ENCODE measurements around the gene MAN2C1.

MAN2C1 gene

DNA sequence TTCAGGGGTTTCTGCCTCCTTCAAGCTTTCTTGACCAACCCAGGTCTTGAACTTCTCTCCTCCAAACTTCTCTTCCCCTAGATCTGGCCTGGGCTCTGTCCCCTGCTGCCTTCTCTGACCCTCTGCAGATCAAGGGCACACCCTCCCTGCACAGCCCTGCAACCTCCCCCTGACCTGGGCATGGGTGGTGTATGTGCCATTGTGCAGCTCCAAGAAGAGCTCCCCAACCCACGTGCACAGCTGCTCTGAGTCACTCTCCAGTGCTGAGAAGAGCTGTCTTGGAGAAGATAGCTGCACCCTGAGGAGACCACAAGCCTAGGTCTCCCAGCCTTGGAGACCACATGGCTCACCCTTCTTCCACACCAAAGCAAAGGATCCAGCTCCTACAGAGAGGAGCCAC lies 8.0 kb downstream of the MAN2C1 start:
- no peaks in the 10 kb centered on the region for H3K27me3 ChIP-seq (replicated peaks; ENCODE audit: control insufficient read depth, insufficient read depth, low read length)
- DNase-seq (ENCODE audit: low read depth), result no peak
- H3K4me3 ChIP-seq (ENCODE audit: low read length), result no peak overlapping the region
- H3K9ac ChIP-seq (ENCODE audit: low read length), result no peak overlapping the region
- peaks cover 80% of the 10 kb centered on the region for H3K36me3 ChIP-seq (ENCODE audit: control insufficient read depth, insufficient read depth, low read length, severe bottlenecking)
- H3K4me1 ChIP-seq (ENCODE audit: control insufficient read depth, insufficient read depth, low read length), result no peaks in the 10 kb centered on the region
- H3K9me3 ChIP-seq (ENCODE audit: control insufficient read depth, low read length), result no peaks in the 10 kb centered on the region

DNA sequence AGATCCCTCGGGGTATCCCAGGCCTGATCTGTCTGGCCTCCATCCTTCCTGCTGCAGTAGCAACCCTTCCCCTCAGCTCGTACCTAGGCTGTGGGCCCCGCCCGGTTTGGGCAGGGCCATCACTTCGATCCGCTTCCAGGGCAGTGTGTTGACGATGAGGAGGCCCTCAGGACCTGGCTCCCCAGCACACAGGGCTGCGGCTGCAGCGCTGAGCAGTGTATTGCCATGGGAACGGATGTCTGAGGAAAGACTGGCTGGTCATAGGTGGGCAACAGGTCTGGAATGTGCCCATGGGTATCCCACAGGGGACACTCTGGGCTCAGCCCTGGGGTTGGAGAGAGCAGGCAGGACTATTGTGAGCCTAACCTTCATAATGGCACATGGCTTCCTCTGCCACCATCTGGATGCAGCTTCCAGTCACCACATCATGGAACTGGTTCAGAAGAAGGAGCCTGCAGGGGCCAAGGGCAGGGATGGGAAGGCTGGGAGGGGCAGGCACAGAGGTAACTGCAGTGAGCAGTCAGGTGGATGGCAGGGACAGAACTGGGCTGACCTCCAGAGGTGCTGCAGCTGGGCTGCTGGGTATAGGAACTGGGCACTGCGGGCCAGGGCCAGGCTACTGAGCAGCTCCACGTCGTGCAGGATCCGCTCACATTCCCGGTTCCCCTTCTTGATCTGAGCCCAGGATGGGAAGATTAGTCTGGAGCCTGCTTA lies 8.7 kb downstream of the MAN2C1 start:
- H3K36me3 ChIP-seq (ENCODE audit: control insufficient read depth, insufficient read depth, low read length, severe bottlenecking), result peaks cover 80% of the 10 kb centered on the region
- no peak overlapping the region for H3K9ac ChIP-seq (ENCODE audit: low read length)
- DNase-seq (ENCODE audit: low read depth), result no peak
- H3K4me1 ChIP-seq (ENCODE audit: control insufficient read depth, insufficient read depth, low read length), result no peaks in the 10 kb centered on the region
- H3K9me3 ChIP-seq (ENCODE audit: control insufficient read depth, low read length), result no peaks in the 10 kb centered on the region
- no peak overlapping the region for H3K4me3 ChIP-seq (ENCODE audit: low read length)
- H3K27me3 ChIP-seq (replicated peaks; ENCODE audit: control insufficient read depth, insufficient read depth, low read length), result no peaks in the 10 kb centered on the region

- Histone ChIP-seq H3K9ac (ENCODE audit: low read length) (no peak overlapping the region), H3K36me3 (ENCODE audit: control insufficient read depth, insufficient read depth, low read length, severe bottlenecking) (peaks cover 74% of the 10 kb centered on the region), H3K9me3 (ENCODE audit: control insufficient read depth, low read length) (no peaks in the 10 kb centered on the region), H3K27me3 (replicated peaks; ENCODE audit: control insufficient read depth, insufficient read depth, low read length) (no peaks in the 10 kb centered on the region), H3K4me3 (ENCODE audit: low read length) (no peak overlapping the region), H3K4me1 (ENCODE audit: control insufficient read depth, insufficient read depth, low read length) (no peaks in the 10 kb centered on the region)
- DNase-seq (ENCODE audit: low read depth), result no peak
These were observed 9.5 kb downstream of the MAN2C1 start for GRCh38 chr15:75358771-75359536.

- no peak for DNase-seq (ENCODE audit: low read depth)
- peaks cover 68% of the 10 kb centered on the region for H3K36me3 ChIP-seq (ENCODE audit: control insufficient read depth, insufficient read depth, low read length, severe bottlenecking)
These were observed 10.3 kb downstream of the MAN2C1 start for GRCh38 chr15:75357976-75358673.

GRCh38 chr15:75356517-75356916 lies 11.9 kb downstream of the MAN2C1 start:
- H3K4me3 ChIP-seq (ENCODE audit: low read length), result no peak overlapping the region
- no peaks in the 10 kb centered on the region for H3K27me3 ChIP-seq (replicated peaks; ENCODE audit: control insufficient read depth, insufficient read depth, low read length)
- no peak overlapping the region for H3K9ac ChIP-seq (ENCODE audit: low read length)
- H3K36me3 ChIP-seq (ENCODE audit: control insufficient read depth, insufficient read depth, low read length, severe bottlenecking), result peaks cover 55% of the 10 kb centered on the region
- DNase-seq (ENCODE audit: low read depth), result no peak
- H3K9me3 ChIP-seq (ENCODE audit: control insufficient read depth, low read length), result no peaks in the 10 kb centered on the region
- no peaks in the 10 kb centered on the region for H3K4me1 ChIP-seq (ENCODE audit: control insufficient read depth, insufficient read depth, low read length)

More at GRCh38 chr15:75357976-75358673, 10.3 kb downstream of the MAN2C1 start:
- Histone ChIP-seq H3K4me3 (ENCODE audit: low read length) (no peak overlapping the region), H3K27me3 (replicated peaks; ENCODE audit: control insufficient read depth, insufficient read depth, low read length) (no peaks in the 10 kb centered on the region), H3K4me1 (ENCODE audit: control insufficient read depth, insufficient read depth, low read length) (no peaks in the 10 kb centered on the region), H3K9ac (ENCODE audit: low read length) (no peak overlapping the region), H3K9me3 (ENCODE audit: control insufficient read depth, low read length) (no peaks in the 10 kb centered on the region)

DNA sequence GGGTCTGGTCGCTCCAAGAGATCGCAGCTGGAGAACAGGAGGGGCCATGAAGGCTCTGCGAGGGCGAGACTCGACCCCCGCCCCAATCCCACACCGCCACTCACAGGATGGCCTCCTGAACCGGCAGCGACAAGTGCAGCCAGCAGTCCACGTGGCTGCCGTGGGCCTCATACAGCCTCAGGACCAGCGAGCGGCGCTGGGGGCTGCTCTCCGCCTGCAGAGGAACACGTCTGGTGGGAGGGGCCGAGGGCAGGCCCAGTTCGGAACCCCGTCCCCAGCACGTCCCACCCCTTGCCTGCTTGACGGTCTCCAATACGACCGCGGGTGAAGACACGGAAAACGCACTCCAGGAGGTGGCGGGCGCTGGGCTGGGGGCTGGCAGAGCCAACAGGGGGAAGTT lies 12.4 kb downstream of the MAN2C1 start:
- Histone ChIP-seq H3K9me3 (ENCODE audit: control insufficient read depth, low read length) (no peaks in the 10 kb centered on the region), H3K4me3 (ENCODE audit: low read length) (no peak overlapping the region), H3K36me3 (ENCODE audit: control insufficient read depth, insufficient read depth, low read length, severe bottlenecking) (peaks cover 50% of the 10 kb centered on the region), H3K27me3 (replicated peaks; ENCODE audit: control insufficient read depth, insufficient read depth, low read length) (no peaks in the 10 kb centered on the region), H3K4me1 (ENCODE audit: control insufficient read depth, insufficient read depth, low read length) (no peaks in the 10 kb centered on the region), H3K9ac (ENCODE audit: low read length) (no peak overlapping the region)
- no peak for DNase-seq (ENCODE audit: low read depth)

- DNase-seq (ENCODE audit: low read depth), result no peak
- Histone ChIP-seq H3K9me3 (ENCODE audit: control insufficient read depth, low read length) (no peaks in the 10 kb centered on the region), H3K36me3 (ENCODE audit: control insufficient read depth, insufficient read depth, low read length, severe bottlenecking) (peaks cover 46% of the 10 kb centered on the region), H3K4me1 (ENCODE audit: control insufficient read depth, insufficient read depth, low read length) (no peaks in the 10 kb centered on the region), H3K9ac (ENCODE audit: low read length) (no peak overlapping the region), H3K4me3 (ENCODE audit: low read length) (no peak overlapping the region), H3K27me3 (replicated peaks; ENCODE audit: control insufficient read depth, insufficient read depth, low read length) (no peaks in the 10 kb centered on the region)
These were observed 13.0 kb downstream of the MAN2C1 start for GRCh38 chr15:75355369-75355768.

DNA sequence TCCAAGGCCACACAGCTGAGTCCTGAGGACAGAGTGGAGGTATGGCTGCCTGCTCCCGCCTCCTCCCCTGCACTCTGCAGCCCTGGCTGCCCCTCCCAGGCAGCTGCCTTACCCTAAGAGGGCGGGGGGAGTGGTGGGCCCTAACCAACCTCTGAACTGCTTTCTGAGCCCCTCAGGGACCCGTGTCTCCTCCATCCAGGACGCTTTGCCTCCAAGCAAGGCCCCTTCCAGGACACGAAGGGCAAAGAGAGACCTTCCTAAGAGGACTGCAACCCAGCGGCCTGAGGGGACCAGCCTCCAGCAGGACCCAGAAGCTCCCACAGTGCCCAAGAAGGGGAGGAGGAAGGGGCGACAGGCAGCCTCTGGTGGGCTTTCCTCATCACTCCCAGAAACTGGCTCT lies 14.0 kb downstream of the MAN2C1 start:
- no peak overlapping the region for H3K9ac ChIP-seq (ENCODE audit: low read length)
- H3K9me3 ChIP-seq (ENCODE audit: control insufficient read depth, low read length), result no peaks in the 10 kb centered on the region
- no peak for DNase-seq (ENCODE audit: low read depth)
- no peak overlapping the region for H3K4me3 ChIP-seq (ENCODE audit: low read length)
- H3K27me3 ChIP-seq (replicated peaks; ENCODE audit: control insufficient read depth, insufficient read depth, low read length), result no peaks in the 10 kb centered on the region
- no peaks in the 10 kb centered on the region for H3K4me1 ChIP-seq (ENCODE audit: control insufficient read depth, insufficient read depth, low read length)
- peaks cover 38% of the 10 kb centered on the region for H3K36me3 ChIP-seq (ENCODE audit: control insufficient read depth, insufficient read depth, low read length, severe bottlenecking)

DNA sequence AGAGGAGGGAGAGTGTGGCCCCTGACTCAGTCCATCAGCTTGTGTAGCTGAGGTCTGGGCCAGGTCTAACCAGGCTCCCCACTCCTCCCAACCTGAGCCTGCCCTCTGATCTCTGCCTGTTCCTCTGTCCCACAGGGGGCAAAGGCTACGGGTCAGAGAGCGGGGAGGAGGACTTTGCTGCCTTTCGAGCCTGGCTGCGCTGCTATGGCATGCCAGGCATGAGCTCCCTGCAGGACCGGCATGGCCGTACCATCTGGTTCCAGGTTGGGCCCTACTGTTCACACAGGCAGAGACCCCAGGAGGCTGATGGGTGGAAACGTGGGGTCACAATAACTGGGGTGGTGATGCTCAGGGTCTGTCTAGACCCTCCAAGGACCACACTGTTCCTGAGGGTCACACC lies 14.8 kb downstream of the MAN2C1 start:
- DNase-seq (ENCODE audit: low read depth), result no peak
- Histone ChIP-seq H3K9ac (ENCODE audit: low read length) (no peak overlapping the region), H3K4me1 (ENCODE audit: control insufficient read depth, insufficient read depth, low read length) (peaks cover 6% of the 10 kb centered on the region), H3K9me3 (ENCODE audit: control insufficient read depth, low read length) (no peaks in the 10 kb centered on the region), H3K4me3 (ENCODE audit: low read length) (no peak overlapping the region), H3K27me3 (replicated peaks; ENCODE audit: control insufficient read depth, insufficient read depth, low read length) (no peaks in the 10 kb centered on the region), H3K36me3 (ENCODE audit: control insufficient read depth, insufficient read depth, low read length, severe bottlenecking) (peaks cover 31% of the 10 kb centered on the region)

- Histone ChIP-seq H3K36me3 (ENCODE audit: control insufficient read depth, insufficient read depth, low read length, severe bottlenecking) (peaks cover 22% of the 10 kb centered on the region), H3K4me3 (ENCODE audit: low read length) (no peak overlapping the region), H3K27me3 (replicated peaks; ENCODE audit: control insufficient read depth, insufficient read depth, low read length) (no peaks in the 10 kb centered on the region), H3K9ac (ENCODE audit: low read length) (no peak overlapping the region), H3K4me1 (ENCODE audit: control insufficient read depth, insufficient read depth, low read length) (peaks cover 10% of the 10 kb centered on the region), H3K9me3 (ENCODE audit: control insufficient read depth, low read length) (no peaks in the 10 kb centered on the region)
- no peak for DNase-seq (ENCODE audit: low read depth)
These were observed 16.0 kb downstream of the MAN2C1 start for GRCh38 chr15:75352186-75353080.
